ENCODE data around the gene HES7.

Gene HES7

GRCh38 chr17:8080799-8081219, 43.1 kb downstream of the HES7 start:
- ATAC-seq, result no peak
- TF ChIP-seq ZNF8 (CRISPR knock-in tag; IDR thresholded peaks at IDR 0.05), result no peak
- no peak for TF ChIP-seq ISL1 (CRISPR knock-in tag; IDR thresholded peaks at IDR 0.05)
- TF ChIP-seq SNAI2 (CRISPR knock-in tag; IDR thresholded peaks at IDR 0.05), result no peak
- TF ChIP-seq CREB5 (CRISPR knock-in tag; IDR thresholded peaks at IDR 0.05; ENCODE audit: low read depth), result no peak
- TF ChIP-seq RARB (CRISPR knock-in tag; IDR thresholded peaks at IDR 0.05), result no peak
- no peak for TF ChIP-seq ARNTL (CRISPR knock-in tag; IDR thresholded peaks at IDR 0.05; ENCODE audit: borderline replicate concordance, low read depth)
- no peak for TF ChIP-seq PATZ1 (CRISPR knock-in tag; IDR thresholded peaks at IDR 0.05; ENCODE audit: borderline replicate concordance)
- TF ChIP-seq ZNF70 (CRISPR knock-in tag; IDR thresholded peaks at IDR 0.05), result no peak
- TF ChIP-seq CSRNP3 (CRISPR knock-in tag; IDR thresholded peaks at IDR 0.05), result no peak
- no peak for TF ChIP-seq TOX (CRISPR knock-in tag; IDR thresholded peaks at IDR 0.05; ENCODE audit: borderline replicate concordance)
- no peak for TF ChIP-seq ZFP3 (CRISPR knock-in tag; IDR thresholded peaks at IDR 0.05)
- TF ChIP-seq TCF4 (CRISPR knock-in tag; IDR thresholded peaks at IDR 0.05; ENCODE audit: borderline replicate concordance), result no peak
- TF ChIP-seq ESRRG (CRISPR knock-in tag; IDR thresholded peaks at IDR 0.05), result no peak
- no peak for TF ChIP-seq POU6F1 (CRISPR knock-in tag; IDR thresholded peaks at IDR 0.05; ENCODE audit: borderline replicate concordance, low read depth)
- TF ChIP-seq ZC3H10 (CRISPR knock-in tag; IDR thresholded peaks at IDR 0.05), result no peak

- no peak; the same call in 2 of the 3 replicates for ATAC-seq
- no peak for TF ChIP-seq CSDC2 (CRISPR knock-in tag; IDR thresholded peaks at IDR 0.05)
- TF ChIP-seq PPARA (CRISPR knock-in tag; IDR thresholded peaks at IDR 0.05; ENCODE audit: borderline replicate concordance), result no peak
- TF ChIP-seq ZNF70 (CRISPR knock-in tag; IDR thresholded peaks at IDR 0.05), result no peak
- TF ChIP-seq PATZ1 (CRISPR knock-in tag; IDR thresholded peaks at IDR 0.05; ENCODE audit: borderline replicate concordance), result no peak
- TF ChIP-seq ISL1 (CRISPR knock-in tag; IDR thresholded peaks at IDR 0.05), result no peak
- TF ChIP-seq ZC3H10 (CRISPR knock-in tag; IDR thresholded peaks at IDR 0.05), result no peak
These were observed 43.6 kb downstream of the HES7 start for GRCh38 chr17:8080208-8080798.

- peak; percentile 93 for ATAC-seq
- TF ChIP-seq ZNF8 (CRISPR knock-in tag; IDR thresholded peaks at IDR 0.05), result no peak
- TF ChIP-seq CSDC2 (CRISPR knock-in tag; IDR thresholded peaks at IDR 0.05), result no peak
- TF ChIP-seq PPARA (CRISPR knock-in tag; IDR thresholded peaks at IDR 0.05; ENCODE audit: borderline replicate concordance), result no peak
- no peak for TF ChIP-seq ZFP30 (CRISPR knock-in tag; IDR thresholded peaks at IDR 0.05)
- no peak for TF ChIP-seq POU6F1 (CRISPR knock-in tag; IDR thresholded peaks at IDR 0.05; ENCODE audit: borderline replicate concordance, low read depth)
- no peak for TF ChIP-seq RARB (CRISPR knock-in tag; IDR thresholded peaks at IDR 0.05)
- no peak for TF ChIP-seq ESRRG (CRISPR knock-in tag; IDR thresholded peaks at IDR 0.05)
- TF ChIP-seq ZNF70 (CRISPR knock-in tag; IDR thresholded peaks at IDR 0.05), result no peak
- no peak for TF ChIP-seq OSR1 (CRISPR knock-in tag; IDR thresholded peaks at IDR 0.05)
- no peak for TF ChIP-seq SNAI2 (CRISPR knock-in tag; IDR thresholded peaks at IDR 0.05)
- TF ChIP-seq ARNTL (CRISPR knock-in tag; IDR thresholded peaks at IDR 0.05; ENCODE audit: borderline replicate concordance, low read depth), result no peak
- no peak for TF ChIP-seq ISL1 (CRISPR knock-in tag; IDR thresholded peaks at IDR 0.05)
- TF ChIP-seq CREB5 (CRISPR knock-in tag; IDR thresholded peaks at IDR 0.05; ENCODE audit: low read depth), result no peak
- TF ChIP-seq BACH2 (CRISPR knock-in tag; IDR thresholded peaks at IDR 0.05; ENCODE audit: borderline replicate concordance), result no peak
- no peak for TF ChIP-seq GLIS3 (CRISPR knock-in tag; IDR thresholded peaks at IDR 0.05)
- no peak for TF ChIP-seq PATZ1 (CRISPR knock-in tag; IDR thresholded peaks at IDR 0.05; ENCODE audit: borderline replicate concordance)
These were observed 44.4 kb downstream of the HES7 start for GRCh38 chr17:8079291-8080207.
